Measurements from ENCODE around the gene DPY19L3.
"Not testable (repeated sequence)": the region's sequence is repeated elsewhere in the genome, so short reads cannot be mapped to it uniquely, and the experiment has no call there.

DPY19L3 gene

DNA sequence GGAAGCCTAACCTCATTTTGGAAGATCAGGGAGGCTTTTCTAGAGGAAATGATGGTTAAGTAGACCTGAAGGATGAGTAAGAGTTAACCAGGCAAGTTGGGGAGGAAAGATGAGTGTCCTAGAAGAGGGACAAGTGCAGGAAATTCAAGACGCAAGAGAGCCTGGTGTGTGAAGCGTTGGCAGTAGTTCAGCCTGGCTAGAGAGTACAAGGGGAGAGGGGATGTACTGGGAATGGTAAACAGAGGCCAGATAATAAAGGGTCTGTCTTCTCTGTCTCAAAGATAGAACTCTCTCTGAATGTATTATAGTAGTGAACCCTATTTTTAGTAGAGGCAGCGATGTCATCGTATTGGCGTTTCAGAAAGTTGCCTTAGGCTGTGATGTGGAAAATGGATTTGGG, 9.7 kb downstream of the DPY19L3 start:
- TF ChIP-seq, protein P1, sequence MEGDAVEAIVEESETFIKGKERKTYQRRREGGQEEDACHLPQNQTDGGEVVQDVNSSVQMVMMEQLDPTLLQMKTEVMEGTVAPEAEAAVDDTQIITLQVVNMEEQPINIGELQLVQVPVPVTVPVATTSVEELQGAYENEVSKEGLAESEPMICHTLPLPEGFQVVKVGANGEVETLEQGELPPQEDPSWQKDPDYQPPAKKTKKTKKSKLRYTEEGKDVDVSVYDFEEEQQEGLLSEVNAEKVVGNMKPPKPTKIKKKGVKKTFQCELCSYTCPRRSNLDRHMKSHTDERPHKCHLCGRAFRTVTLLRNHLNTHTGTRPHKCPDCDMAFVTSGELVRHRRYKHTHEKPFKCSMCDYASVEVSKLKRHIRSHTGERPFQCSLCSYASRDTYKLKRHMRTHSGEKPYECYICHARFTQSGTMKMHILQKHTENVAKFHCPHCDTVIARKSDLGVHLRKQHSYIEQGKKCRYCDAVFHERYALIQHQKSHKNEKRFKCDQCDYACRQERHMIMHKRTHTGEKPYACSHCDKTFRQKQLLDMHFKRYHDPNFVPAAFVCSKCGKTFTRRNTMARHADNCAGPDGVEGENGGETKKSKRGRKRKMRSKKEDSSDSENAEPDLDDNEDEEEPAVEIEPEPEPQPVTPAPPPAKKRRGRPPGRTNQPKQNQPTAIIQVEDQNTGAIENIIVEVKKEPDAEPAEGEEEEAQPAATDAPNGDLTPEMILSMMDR (IDR thresholded peaks at IDR 0.05; ENCODE audit: low read depth, low read length), result no peak
- no peak overlapping the region for H3K4me3 ChIP-seq (ENCODE audit: low read depth, low read length)

DNA sequence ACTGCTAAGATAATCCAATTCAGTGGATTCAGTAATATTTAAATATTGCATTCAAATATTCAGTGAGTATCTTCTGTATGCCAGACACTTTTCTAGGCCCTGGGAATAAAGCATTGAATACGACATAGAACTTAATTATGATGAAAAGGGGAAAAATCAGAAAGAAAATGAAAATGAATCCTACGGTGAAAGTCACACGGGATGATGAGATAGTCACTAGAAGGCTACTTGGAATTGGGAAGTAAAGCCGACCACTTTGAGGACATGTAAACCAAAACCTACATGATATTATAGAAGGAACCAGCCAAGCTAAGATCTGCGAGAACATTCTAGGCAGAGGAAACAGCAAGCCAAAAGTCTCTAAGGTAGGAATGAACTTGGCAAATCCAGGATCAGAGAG, 10.1 kb downstream of the DPY19L3 start:
- TF ChIP-seq, protein P1 (IDR thresholded peaks at IDR 0.05; ENCODE audit: low read depth, low read length), result no peak
- no peak overlapping the region for H3K4me3 ChIP-seq (ENCODE audit: low read depth, low read length)

DNA sequence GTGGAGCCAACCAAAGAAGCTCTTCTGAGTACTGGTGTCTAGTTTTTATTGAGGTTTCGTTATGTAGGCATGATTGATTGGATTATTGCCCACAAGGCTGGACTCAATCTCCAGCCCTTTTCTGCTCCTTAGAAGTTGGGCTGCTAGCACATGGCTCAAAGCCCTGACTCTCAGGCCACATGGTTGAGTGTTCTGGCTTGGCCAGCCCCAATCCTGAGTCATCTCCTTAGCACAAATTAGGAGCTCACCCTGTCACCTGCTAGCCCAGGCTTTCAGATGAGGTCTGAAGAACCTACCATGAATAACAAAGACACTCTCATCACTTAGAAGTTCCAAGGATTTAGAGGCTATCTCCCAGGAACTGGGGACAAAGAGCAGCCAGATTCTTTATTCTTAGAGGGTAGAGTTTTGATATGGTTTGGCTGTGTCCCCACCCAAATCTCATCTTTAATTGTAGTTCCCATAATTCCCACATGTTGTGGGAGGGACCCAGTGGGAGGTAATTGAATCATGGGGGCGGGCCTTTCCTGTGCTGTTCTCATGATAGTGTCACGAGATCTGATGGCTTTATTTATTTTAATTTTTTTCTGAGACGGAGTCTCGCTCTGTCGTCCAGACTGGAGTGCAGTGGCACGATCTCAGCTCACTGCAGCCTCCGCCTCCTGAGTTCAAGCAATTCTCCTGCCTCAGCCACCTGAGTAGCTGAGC, 11.3 kb downstream of the DPY19L3 start:
- TF ChIP-seq, protein P1 (IDR thresholded peaks at IDR 0.05; ENCODE audit: low read depth, low read length), result no peak
- H3K4me3 ChIP-seq (ENCODE audit: low read depth, low read length), result no peak overlapping the region

DNA sequence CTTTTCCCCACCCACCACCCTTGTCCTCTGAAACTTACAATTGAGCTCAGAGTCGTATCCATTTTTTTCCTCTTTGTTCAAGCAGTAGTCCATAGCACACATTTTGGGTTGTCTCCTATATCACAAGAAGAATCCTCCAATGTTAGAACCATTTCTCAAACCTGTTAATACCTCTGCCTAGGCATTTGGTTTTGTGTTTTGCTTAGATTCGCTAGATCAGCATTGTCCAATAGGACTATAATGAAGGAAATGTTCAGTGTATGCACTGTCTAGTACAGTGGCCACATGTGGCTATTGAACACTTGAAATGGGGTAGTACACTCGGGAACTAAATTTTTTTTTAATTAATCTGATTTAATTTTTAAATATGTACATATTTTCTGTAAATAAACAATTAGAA, 12.6 kb downstream of the DPY19L3 start:
- TF ChIP-seq, protein P1 (IDR thresholded peaks at IDR 0.05; ENCODE audit: low read depth, low read length), result no peak
- no peak overlapping the region for H3K4me3 ChIP-seq (ENCODE audit: low read depth, low read length)

DNA sequence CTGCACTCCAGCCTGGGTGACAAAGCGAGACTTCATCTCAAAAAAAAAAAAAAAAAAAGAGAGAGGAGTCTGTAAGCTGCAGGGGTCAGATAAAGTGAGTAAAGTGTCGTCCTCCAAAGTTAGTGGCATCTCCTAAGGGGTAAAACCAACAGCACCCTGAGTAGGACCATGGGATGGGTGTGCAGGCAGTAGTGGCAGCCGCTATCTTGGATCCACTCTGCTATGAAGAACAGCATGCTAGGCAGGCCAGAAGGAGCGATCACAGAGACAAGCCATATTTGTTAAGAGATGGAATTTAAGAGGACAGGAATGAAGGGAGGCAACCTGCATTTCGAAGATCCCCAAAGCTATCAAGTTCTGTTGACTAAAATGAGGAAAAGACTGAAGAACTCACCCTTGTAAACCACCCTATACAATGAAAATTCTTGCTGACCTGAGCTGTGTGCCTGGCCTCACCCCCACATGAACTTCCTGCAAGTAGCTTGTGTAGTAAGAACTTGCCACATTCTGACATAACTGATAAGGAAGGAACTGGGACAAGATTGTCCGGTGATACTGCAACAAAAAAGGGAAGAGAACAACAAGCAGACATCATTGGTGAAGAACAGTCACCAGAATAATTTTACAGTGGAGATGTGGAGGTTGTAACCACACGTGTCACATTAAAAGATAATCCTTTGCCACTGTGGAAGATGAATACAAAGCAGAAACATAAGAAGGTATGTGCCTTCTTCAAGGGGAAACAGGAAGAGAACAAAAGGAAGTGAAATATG, 16.2 kb downstream of the DPY19L3 start:
- H3K4me3 ChIP-seq (ENCODE audit: low read depth, low read length), result no peak overlapping the region
- TF ChIP-seq, protein P1 (IDR thresholded peaks at IDR 0.05; ENCODE audit: low read depth, low read length), result no peak

DNA sequence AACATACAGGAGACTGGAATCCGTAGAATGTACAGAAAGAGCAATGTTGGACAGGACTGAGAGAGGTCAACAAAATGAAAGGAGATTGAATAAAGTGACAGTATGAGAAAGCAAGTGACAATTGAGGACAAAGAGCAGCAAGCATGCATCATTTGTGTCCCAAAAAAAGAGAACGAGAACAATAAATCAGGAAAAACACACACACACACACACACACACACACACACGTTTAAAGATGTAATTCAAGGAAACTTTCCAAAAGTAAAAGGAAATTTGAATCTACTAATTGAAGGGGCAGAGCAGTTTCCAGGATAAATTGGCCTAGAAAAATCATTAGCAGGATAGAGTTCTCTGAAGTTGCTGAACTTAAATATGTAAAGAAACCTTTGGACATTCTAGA, 16.9 kb downstream of the DPY19L3 start:
- TF ChIP-seq, protein P1 (IDR thresholded peaks at IDR 0.05; ENCODE audit: low read depth, low read length), result no peak
- H3K4me3 ChIP-seq (ENCODE audit: low read depth, low read length), result no peak overlapping the region

DNA sequence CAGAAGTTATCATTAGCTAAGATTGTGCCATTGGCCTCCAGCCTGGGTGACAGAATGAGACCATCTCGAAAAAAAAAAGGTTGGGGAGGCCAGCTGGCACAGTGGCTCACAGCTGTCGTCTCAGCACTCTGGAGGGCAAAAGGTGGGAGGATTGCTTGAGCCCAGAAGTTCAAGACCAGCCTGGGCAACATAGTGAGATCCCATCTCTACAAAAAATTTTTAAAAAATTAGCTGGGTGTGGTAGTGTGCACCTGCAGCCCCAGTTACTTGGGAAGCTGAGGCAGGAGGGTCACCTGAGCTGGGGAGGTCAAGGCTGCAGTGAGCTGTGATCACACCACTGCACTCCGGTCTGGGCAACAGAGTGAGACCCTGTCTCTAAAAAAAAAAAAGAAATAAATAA, 18.4 kb downstream of the DPY19L3 start:
- not testable (repeated sequence) for H3K4me3 ChIP-seq (ENCODE audit: low read depth, low read length)

Measured in WI38 (cell line).